NCI-H2107 treated with DMSO at 0.1 percent for 48 hours (cell line): Measurements from ENCODE around the gene OR2H2.

Experiments used
- DNase-seq: peaks from one replicate; lab custom pipeline; 2025; ENCODE audit not compliant: unreplicated experiment; lab: John Stamatoyannopoulos, UW

OR2H2 gene

GRCh38 chr6:29628419-29629281 is 43.7 kb downstream of the OR2H2 start:
- DNase-seq: peak; percentile 12

GRCh38 chr6:29629571-29629970 is 44.6 kb downstream of the OR2H2 start:
- no peak for DNase-seq

DNA sequence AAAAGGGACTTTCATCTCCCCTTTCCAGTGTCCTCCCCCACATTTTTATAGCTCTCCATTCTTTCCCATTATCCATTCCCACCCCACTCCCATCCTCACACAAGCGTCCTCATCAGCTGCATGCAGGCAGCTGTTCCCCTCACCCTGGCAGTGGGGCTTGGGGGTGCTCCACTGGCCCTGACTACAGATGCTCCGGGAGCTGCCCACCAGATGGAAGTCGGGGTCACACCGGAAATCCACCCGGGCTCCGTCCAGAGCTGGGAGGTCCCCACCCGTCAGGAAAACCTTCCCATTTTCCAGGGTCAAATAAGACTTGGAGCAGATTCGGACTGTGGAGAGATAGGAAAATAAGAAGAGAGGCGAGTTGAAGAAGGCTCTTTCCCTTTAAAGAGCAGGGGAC is 45.4 kb downstream of the OR2H2 start:
- DNase-seq: no peak

- DNase-seq: no peak
Observed at GRCh38 chr6:29631209-29631810, 46.4 kb downstream of the OR2H2 start.

- no peak for DNase-seq
Observed at GRCh38 chr6:29631860-29632731, 47.2 kb downstream of the OR2H2 start.

DNA sequence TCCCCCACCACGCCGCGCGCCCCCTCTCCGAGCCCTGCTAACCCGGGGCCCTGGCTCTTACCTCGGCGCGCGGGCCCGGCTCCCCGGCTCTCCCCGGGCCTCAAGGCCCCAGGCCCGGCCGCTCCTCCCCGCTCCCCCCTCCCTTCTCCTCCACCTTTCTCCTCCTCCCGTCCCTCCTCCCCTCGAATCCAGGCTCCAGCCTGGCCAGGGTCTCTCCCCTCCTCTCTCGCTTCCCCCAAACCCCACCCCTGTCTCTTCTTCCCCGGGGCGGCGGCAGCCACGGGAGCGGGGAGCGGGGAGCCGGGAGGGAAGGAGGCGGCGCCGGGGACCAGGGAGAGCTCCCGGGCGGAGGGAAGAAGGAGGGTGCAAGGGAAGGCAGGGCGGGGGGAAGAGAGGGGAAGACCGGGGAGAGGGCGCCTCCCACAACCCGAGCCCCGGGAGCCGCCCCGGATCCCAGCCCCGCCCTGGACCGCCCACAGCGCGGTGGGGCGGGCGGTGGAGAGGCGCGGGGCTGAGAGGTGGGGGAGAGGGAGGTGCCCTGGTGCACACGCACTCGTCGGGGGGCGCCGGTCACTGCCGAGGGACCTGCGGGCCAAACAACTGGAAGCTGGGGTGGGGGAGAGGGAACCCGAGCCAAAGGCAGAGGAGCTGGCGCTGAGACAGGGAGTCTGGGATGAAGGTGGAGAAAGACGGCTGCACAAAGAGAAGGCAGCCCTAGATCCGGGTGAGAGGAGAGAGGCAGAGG is 48.0 kb downstream of the OR2H2 start, which contains the start of gene GABBR1:
TSS of gene GABBR1 (minus strand) at position 395 of the 745 bp plus-strand sequence. CDS start 798 bp downstream, outside the sequence.
- DNase-seq: peak; percentile 46

- no peak for DNase-seq
Observed at GRCh38 chr6:29633534-29633905, 48.6 kb downstream of the OR2H2 start.

GRCh38 chr6:29637247-29637646 is 52.3 kb downstream of the OR2H2 start:
- DNase-seq: no peak
